WTC11 (cell line): ENCODE measurements around the gene LHX2. TPM values are rescaled to one million over a fixed set of nuclear protein-coding genes. Genes with fewer than 3 reads are reported as not detected.

Source experiments
- ATAC-seq: fragments of 200-7000 bp; cut with Tn5 transposase; 2 replicates; pipeline ENCODE4 v1.10.0; 2021; ENCODE audit warnings: mild to moderate bottlenecking, moderate library complexity
- CTCF ChIA-PET: fragments of 300-600 bp; sonication (Branson Sonifier 250); formaldehyde crosslinking; loops from one replicate; lab custom pipeline; 2021; ENCODE audit warnings: antibody characterized with exemption; lab: Charles Lee
- POLR2A ChIA-PET: fragments of 350-600 bp; sonication (Branson Sonifier 250); formaldehyde crosslinking; loops from one replicate; lab custom pipeline; 2021; ENCODE audit warnings: antibody characterized with exemption; lab: Charles Lee
- DNase-seq: peaks from one replicate; pipeline ENCODE4 v3.0.0; 2021; ENCODE audit warnings: low spot score
- H3K27ac Mint-ChIP-seq: 2 replicates; pipeline ENCODE4 v1.8.0; 2021; ENCODE audit warnings: mixed read lengths
- H3K27me3 Mint-ChIP-seq: 2 replicates; pipeline ENCODE4 v1.8.0; 2021; ENCODE audit warnings: low read depth, mild to moderate bottlenecking, moderate library complexity, mixed read lengths
- H3K36me3 Mint-ChIP-seq: 2 replicates; pipeline ENCODE4 v1.8.0; 2021; ENCODE audit warnings: mixed read lengths
- H3K4me1 Mint-ChIP-seq: 2 replicates; pipeline ENCODE4 v1.8.0; 2022; ENCODE audit warnings: mixed read lengths
- H3K4me3 Mint-ChIP-seq: 2 replicates; pipeline ENCODE4 v1.8.0; 2021; ENCODE audit warnings: mild to moderate bottlenecking, moderate library complexity, mixed read lengths
- H3K9me3 Mint-ChIP-seq: 2 replicates; pipeline ENCODE4 v1.8.0; 2021; ENCODE audit warnings: mixed read lengths
- GTF2I ChIP-seq: fragments of 250-450 bp; sonication (Bioruptor Pico); conservative IDR thresholded peaks from 2 replicates; pipeline ENCODE4 v1.4.0; 2021; ENCODE audit warnings: mild to moderate bottlenecking
- IRF2 ChIP-seq: sonication (generic); formaldehyde crosslinking; IDR thresholded peaks from 2 replicates; pipeline ENCODE4 v1.8.0; 2022; ENCODE audit warnings: low read depth, missing genetic modification reagents, borderline replicate concordance
- KAT7 ChIP-seq: sonication (generic); formaldehyde crosslinking; IDR thresholded peaks from 2 replicates; pipeline ENCODE4 v1.8.1; 2023; ENCODE audit warnings: missing genetic modification reagents, mild to moderate bottlenecking, borderline replicate concordance
- RORB ChIP-seq: fragments of 250-450 bp; sonication (Bioruptor Pico); IDR thresholded peaks from 2 replicates; pipeline ENCODE4 v1.9.0; 2021; ENCODE audit warnings: mild to moderate bottlenecking
- SMAD3 ChIP-seq: sonication (generic); formaldehyde crosslinking; IDR thresholded peaks from 2 replicates; pipeline ENCODE4 v1.8.0; 2022; ENCODE audit warnings: missing genetic modification reagents, mild to moderate bottlenecking, borderline replicate concordance
- SMAD4 ChIP-seq: sonication (generic); formaldehyde crosslinking; IDR thresholded peaks from 2 replicates; pipeline ENCODE4 v1.8.0; 2022; ENCODE audit warnings: mild to moderate bottlenecking, missing genetic modification reagents
- total RNA-seq: library from RNA; stranded (reverse); gene quantifications from 3 replicates; pipeline ENCODE4 v1.2.3, GENCODE V29; 2021
- TF ChIP-seq, protein P1 (sequence below): sonication (generic); formaldehyde crosslinking; IDR thresholded peaks from 2 replicates; pipeline ENCODE4 v1.8.1; 2023; ENCODE audit warnings: mild to moderate bottlenecking, missing genetic modification reagents, moderate library complexity
- TF ChIP-seq, protein P2 (sequence below): sonication (generic); formaldehyde crosslinking; IDR thresholded peaks from 2 replicates; pipeline ENCODE4 v1.8.0; 2023; ENCODE audit warnings: mild to moderate bottlenecking, missing genetic modification reagents
- TF ChIP-seq, protein P3 (sequence below): fragments of 250-450 bp; sonication (Bioruptor Pico); IDR thresholded peaks from 2 replicates; pipeline ENCODE4 v1.8.0; 2021; ENCODE audit warnings: mild to moderate bottlenecking
- TF ChIP-seq, protein P4 (sequence below): fragments of 200-600 bp; IDR thresholded peaks from 2 replicates; pipeline ENCODE4 v1.8.0; 2022; ENCODE audit warnings: antibody characterized with exemption
- TF ChIP-seq, protein P5 (sequence below): sonication (generic); formaldehyde crosslinking; IDR thresholded peaks from 2 replicates; pipeline ENCODE4 v1.8.1; 2022; ENCODE audit warnings: low read depth, missing genetic modification reagents, borderline replicate concordance
- TF ChIP-seq, protein P6 (sequence below): fragments of 250-450 bp; sonication (Bioruptor Pico); conservative IDR thresholded peaks from 2 replicates; pipeline ENCODE4 v1.9.0; 2021; ENCODE audit warnings: mild to moderate bottlenecking
- TF ChIP-seq, protein P7 (sequence below): sonication (generic); formaldehyde crosslinking; IDR thresholded peaks from 2 replicates; pipeline ENCODE4 v1.8.1; 2023; ENCODE audit warnings: mild to moderate bottlenecking, moderate library complexity, missing genetic modification reagents

LHX2 gene
- total RNA-seq, 1 experiment from 2014 or later, result 0.42 TPM

DNA sequence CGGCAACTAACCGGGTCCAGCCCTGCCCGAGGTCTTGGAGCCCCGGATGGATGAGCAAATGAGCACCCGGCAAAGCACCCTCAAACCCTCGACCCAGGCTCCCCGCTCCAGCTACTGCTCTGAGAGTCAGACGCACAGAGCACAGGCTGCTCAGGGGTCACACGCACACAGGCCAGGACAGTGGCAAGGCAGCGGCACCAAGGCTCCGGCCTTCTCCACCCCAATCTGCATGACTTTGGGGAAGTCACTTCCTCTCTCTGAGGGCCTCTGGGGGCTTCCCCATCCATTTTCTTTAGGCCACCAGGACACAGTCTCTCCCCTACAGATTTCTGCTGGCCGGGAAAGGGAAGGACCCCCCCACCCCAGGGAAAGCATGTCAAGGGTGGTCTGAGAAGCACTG is 18.0 kb downstream of the LHX2 start:
- ChIA-PET POLR2A (no interaction called here), CTCF (interaction anchor here (3.0 kb wide), 1 partner anchor 11 kb away, joined by 18 read pairs; no protein-coding TSS in a partner anchor)
- DNase-seq, result no peak
- Mint-ChIP-seq H3K9me3 (no peaks in the 10 kb centered on the region), H3K4me3 (no peak overlapping the region), H3K27ac (no peak overlapping the region), H3K27me3 (peaks cover 73% of the 10 kb centered on the region), H3K4me1 (peaks cover 9% of the 10 kb centered on the region), H3K36me3 (no peaks in the 10 kb centered on the region)
- TF ChIP-seq, protein P1, sequence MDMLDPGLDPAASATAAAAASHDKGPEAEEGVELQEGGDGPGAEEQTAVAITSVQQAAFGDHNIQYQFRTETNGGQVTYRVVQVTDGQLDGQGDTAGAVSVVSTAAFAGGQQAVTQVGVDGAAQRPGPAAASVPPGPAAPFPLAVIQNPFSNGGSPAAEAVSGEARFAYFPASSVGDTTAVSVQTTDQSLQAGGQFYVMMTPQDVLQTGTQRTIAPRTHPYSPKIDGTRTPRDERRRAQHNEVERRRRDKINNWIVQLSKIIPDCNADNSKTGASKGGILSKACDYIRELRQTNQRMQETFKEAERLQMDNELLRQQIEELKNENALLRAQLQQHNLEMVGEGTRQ, result no peak
- TF ChIP-seq, protein P2, sequence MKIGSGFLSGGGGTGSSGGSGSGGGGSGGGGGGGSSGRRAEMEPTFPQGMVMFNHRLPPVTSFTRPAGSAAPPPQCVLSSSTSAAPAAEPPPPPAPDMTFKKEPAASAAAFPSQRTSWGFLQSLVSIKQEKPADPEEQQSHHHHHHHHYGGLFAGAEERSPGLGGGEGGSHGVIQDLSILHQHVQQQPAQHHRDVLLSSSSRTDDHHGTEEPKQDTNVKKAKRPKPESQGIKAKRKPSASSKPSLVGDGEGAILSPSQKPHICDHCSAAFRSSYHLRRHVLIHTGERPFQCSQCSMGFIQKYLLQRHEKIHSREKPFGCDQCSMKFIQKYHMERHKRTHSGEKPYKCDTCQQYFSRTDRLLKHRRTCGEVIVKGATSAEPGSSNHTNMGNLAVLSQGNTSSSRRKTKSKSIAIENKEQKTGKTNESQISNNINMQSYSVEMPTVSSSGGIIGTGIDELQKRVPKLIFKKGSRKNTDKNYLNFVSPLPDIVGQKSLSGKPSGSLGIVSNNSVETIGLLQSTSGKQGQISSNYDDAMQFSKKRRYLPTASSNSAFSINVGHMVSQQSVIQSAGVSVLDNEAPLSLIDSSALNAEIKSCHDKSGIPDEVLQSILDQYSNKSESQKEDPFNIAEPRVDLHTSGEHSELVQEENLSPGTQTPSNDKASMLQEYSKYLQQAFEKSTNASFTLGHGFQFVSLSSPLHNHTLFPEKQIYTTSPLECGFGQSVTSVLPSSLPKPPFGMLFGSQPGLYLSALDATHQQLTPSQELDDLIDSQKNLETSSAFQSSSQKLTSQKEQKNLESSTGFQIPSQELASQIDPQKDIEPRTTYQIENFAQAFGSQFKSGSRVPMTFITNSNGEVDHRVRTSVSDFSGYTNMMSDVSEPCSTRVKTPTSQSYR (CRISPR knock-in tag), result no peak
- TF ChIP-seq SMAD3 (CRISPR knock-in tag), result no peak
- TF ChIP-seq SMAD4 (CRISPR knock-in tag), result no peak
- TF ChIP-seq, protein P3, sequence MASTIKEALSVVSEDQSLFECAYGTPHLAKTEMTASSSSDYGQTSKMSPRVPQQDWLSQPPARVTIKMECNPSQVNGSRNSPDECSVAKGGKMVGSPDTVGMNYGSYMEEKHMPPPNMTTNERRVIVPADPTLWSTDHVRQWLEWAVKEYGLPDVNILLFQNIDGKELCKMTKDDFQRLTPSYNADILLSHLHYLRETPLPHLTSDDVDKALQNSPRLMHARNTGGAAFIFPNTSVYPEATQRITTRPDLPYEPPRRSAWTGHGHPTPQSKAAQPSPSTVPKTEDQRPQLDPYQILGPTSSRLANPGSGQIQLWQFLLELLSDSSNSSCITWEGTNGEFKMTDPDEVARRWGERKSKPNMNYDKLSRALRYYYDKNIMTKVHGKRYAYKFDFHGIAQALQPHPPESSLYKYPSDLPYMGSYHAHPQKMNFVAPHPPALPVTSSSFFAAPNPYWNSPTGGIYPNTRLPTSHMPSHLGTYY (CRISPR knock-in tag), result no peak
- TF ChIP-seq, protein P4, sequence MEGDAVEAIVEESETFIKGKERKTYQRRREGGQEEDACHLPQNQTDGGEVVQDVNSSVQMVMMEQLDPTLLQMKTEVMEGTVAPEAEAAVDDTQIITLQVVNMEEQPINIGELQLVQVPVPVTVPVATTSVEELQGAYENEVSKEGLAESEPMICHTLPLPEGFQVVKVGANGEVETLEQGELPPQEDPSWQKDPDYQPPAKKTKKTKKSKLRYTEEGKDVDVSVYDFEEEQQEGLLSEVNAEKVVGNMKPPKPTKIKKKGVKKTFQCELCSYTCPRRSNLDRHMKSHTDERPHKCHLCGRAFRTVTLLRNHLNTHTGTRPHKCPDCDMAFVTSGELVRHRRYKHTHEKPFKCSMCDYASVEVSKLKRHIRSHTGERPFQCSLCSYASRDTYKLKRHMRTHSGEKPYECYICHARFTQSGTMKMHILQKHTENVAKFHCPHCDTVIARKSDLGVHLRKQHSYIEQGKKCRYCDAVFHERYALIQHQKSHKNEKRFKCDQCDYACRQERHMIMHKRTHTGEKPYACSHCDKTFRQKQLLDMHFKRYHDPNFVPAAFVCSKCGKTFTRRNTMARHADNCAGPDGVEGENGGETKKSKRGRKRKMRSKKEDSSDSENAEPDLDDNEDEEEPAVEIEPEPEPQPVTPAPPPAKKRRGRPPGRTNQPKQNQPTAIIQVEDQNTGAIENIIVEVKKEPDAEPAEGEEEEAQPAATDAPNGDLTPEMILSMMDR, result no peak
- TF ChIP-seq GTF2I, result no peak
- TF ChIP-seq IRF2, result no peak
- TF ChIP-seq, protein P5, sequence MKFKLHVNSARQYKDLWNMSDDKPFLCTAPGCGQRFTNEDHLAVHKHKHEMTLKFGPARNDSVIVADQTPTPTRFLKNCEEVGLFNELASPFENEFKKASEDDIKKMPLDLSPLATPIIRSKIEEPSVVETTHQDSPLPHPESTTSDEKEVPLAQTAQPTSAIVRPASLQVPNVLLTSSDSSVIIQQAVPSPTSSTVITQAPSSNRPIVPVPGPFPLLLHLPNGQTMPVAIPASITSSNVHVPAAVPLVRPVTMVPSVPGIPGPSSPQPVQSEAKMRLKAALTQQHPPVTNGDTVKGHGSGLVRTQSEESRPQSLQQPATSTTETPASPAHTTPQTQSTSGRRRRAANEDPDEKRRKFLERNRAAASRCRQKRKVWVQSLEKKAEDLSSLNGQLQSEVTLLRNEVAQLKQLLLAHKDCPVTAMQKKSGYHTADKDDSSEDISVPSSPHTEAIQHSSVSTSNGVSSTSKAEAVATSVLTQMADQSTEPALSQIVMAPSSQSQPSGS (CRISPR knock-in tag), result no peak
- TF ChIP-seq RORB, result no peak
- TF ChIP-seq, protein P6, sequence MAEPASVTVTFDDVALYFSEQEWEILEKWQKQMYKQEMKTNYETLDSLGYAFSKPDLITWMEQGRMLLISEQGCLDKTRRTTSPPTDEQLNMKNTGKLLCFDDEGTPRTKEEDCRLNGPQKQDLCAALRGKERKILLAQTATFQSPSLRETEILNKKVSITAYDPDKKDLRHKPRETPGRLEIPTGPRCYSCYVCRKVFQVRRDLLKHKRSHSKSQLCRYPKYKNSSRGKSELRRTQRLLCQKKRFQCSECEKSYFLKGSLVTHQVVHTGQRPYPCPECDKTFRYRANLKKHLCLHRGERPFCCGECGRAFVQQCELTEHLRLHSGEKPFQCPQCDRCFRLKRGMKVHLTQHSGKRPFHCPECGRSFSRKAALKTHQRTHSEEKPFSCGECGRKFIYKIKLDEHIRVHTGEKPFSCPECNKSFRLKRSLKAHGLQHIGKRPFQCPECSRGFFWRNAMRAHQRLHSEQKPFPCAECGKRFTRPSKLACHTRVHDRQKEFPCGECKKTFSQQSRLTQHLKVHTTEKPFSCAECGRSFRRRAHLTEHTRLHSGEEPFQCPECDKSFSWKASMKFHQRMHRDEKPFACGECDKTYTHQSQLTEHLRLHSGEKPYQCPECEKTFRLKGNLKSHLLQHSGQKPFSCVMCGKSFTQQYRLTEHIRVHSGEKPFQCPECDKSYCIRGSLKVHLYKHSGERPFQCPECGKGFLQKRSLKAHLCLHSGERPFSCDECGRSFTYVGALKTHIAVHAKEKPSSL (CRISPR knock-in tag), result no peak
- TF ChIP-seq, protein P7, sequence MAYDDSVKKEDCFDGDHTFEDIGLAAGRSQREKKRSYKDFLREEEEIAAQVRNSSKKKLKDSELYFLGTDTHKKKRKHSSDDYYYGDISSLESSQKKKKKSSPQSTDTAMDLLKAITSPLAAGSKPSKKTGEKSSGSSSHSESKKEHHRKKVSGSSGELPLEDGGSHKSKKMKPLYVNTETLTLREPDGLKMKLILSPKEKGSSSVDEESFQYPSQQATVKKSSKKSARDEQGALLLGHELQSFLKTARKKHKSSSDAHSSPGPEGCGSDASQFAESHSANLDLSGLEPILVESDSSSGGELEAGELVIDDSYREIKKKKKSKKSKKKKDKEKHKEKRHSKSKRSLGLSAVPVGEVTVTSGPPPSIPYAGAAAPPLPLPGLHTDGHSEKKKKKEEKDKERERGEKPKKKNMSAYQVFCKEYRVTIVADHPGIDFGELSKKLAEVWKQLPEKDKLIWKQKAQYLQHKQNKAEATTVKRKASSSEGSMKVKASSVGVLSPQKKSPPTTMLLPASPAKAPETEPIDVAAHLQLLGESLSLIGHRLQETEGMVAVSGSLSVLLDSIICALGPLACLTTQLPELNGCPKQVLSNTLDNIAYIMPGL, result no peak
- TF ChIP-seq KAT7 (CRISPR knock-in tag), result no peak
- peak; percentile 64 for ATAC-seq
